ENCODE data around the gene ZNF618.

The ZNF618 gene

DNA sequence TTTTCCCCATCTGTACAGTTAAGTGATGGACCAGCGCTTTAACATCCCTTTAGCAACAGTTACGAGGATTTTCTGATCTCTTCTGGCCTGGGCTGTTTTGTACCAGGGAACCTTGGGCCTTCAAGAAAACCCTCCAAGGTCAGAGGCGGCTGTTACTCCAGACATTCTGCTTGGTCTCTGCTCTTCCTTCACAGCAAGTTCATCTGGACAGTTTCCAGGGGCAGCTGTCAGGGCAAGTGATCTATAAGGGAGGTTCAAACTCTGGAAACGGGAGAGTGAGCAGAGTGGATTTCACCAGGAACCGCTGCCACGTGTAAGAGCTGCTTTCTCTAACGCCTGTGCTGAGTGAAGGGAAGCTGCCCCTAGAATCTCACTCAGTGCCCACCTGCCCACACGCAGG is 36.7 kb downstream of the ZNF618 start:
- no peak for DNase-seq

DNA sequence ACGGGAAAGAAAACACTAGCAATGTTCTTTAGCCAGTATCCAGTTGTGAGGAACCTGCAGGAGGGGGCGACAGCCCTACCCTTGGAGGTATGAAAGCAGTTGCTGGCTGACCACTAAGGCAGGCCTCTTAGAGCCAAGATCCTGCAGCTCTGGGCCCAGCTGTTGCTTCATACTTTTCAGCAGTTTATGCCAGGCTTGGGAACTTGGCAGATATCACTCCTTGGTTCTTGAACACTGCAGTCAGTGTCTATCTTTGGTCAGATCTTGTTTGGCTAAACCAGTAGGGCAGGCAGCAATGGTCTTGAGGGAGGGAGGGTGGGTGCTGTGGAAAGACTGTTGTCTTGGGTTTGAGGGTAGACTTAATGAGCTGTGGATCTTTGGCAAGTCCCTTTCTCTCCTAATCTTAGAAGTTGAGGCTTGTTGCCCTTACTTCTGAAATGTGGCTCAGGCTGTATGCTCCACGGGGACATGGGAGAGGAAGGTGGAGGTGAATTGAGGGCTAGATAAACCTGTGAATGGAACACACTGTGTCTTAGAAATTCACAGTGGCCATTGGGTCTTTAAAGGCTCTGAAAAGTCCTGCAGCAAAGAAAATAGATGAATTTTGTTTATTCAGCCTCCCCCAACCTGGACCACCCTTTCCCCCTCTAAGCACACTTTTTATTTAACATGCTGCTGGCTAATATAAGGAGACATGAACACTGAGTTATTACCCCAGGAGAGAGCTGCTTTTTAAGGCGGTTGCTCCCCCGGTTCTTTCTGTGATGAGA is 37.5 kb downstream of the ZNF618 start:
- no peak for DNase-seq

DNA sequence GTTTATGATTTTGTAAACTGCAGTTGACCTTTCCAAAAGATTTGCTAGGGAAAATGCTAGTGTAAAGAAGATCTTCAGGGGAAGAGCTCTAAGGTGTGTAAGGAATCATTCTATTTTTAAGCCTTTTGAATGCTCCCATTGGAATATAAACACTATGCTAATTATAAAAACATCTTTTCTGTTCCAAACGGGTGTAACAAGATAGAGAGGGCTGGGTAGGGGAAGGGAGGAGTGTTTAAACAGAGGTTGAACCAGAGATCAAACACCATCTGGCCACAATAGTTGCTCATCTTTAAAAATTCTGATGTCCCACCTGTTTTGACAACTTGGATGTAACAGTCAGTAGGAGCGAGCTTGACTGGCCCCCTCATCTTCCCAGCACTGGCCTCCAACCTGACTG is 38.4 kb downstream of the ZNF618 start:
- no peak for DNase-seq

DNA sequence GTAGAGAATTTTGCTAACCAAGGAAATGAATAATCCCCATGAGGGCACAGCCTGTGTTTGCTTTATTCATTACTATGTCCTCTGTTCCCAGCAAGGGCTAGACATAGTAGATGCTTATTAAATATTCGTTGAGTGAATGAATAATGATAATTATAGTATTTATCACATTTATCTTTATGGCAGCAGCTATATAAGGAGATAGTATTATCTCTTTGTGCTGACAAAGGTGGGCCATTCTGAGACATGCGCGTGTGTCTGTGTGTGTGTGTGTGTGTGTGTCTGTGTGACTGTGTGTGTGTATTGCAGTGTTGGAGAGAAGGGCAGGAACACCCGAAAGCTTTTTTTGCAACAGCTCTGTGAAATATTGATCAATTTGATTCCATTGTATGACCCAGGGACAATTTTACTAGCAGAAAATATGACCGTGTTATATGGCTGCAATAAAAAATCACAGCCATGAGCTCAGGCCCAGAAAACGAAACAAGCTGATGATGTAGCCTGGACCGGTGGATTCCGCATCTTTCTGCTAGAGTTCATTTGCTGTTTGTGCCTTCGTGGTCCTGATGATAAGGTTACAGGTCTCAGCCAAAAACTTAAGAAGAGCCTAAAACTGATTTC is 39.8 kb downstream of the ZNF618 start:
- DNase-seq: no peak

DNA sequence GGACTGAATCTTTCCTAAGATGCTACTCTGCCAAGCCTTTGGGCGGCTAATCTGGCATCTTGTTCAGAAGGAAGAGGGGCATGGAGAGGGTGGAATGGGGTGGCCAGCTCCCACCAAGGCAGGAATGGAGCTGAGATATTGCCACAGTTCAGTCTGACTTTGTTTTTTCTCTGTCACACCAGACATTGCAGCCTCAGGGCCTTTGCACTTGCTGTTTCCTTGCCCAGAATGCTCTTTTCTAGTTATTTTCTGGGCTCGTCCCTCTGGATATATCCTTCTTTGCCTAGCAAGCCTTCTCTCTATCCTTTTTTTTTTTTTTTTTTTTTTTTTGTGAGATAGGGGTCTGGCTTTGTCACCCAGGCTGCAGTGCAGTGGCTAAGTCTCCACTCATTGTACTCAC is 40.8 kb downstream of the ZNF618 start:
- DNase-seq: no peak

DNA sequence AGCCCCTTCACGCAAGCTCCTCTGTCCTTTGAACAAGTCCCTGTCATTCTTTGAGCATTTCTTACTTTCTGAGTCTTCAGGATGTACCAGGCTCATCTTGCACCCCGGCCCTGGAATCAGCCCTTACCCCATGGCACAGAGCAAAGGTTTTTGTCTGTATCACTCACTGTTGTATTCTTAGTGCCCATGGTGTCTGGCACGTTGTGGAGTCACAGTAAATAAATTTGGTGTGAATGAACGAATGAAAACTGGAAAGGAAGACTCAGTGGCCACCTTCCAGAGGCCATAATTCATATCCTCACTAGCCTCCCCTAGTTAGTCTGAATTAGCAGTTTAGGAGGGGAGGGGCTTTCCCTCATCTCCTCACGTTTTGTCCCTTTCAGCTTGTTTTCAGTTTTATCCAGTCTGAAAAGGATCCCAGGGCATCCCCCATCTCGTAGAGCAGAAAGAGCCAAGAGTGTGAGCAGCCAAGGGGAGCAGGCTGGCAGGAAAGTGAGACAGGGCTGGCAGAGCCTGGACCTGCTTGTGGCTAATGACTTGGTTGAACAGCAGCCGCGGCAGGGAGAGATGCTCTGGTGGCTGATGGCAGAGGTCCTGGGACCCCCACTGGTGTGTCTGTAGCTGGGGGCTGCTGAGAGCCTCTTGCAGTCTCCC is 42.7 kb downstream of the ZNF618 start:
- DNase-seq: no peak

DNA sequence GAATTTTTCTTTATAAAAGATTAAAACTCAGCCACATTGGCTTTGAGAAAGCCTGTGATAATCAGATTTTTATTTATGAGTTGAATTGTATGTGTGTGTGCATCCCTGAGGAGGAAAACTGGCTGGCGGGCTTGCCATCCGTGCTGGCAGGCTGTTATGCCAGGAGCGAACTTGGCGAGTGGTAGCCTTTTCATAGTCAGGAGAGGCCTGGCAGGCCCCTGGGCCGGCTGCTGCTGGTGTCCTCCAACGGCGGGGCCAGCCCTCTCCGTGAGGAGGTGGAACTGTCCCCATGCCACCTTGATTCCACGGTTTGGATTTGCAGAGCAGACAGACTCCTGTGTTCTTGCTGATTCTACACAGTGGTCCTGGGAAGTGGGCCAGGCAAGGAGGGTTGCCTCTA is 43.3 kb downstream of the ZNF618 start:
- DNase-seq: no peak

DNA sequence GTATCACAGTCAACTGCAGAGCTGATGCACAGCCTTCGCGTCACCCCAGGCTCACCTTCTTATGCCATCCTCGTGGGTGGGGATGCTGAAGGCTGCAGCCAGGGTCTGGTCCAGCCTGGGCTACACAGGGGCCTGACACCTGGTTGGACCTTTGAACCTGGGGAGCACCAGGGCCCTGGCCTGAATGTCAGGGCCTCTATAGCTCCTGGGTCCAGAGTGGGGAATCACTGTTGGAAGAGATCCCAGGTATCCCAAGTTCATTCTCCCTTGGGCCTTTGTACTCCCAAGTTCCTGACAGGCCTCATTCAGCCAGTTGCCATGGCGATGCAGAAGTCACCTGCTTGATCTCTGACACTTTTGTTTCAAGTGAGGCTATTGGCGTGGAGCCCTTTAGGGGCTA is 43.8 kb downstream of the ZNF618 start:
- DNase-seq: no peak

DNA sequence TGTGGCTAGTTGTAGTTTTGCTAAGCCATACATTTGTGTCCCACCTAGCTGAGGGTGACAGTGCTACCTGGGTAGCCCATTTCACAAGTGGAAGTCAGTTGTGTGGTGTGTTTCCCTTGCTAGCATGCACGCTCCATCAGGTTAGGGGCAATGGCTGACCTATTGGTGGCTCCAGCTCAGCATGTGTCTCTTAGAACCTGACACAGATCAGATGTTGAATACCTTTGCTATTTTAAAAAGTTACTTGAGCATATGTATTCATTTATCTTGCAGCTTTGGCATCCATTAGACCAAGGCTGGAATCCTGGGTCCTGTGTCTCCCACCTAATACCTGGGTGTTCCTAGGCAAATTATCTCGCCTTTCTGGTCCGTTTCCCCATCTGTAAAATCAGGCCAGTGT is 44.8 kb downstream of the ZNF618 start:
- DNase-seq: no peak

DNA sequence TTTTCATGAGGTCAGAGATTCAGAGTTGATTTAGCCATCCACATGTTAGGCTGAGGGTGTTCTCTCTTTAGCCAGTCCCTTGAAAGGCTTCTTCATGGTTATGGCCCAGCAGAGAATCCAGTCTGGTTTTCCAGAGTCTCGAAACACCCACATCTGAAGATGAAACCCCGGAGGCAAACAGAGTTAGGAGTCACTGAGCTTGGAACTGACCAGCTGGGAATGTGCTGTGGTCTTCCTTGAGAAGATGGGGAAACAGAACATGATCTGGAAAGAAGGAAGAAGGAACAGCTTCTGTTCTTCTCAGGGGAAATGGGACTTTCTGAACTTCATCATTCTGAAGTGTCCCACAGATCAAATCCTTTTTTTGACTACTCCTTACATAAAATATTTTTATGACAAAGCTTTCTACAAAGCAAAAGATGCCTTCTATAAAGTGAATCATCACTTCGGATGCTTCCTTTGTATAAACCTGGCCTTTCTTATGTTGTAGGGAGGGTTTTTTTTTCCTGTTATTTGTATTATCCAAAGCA is 45.4 kb downstream of the ZNF618 start:
- DNase-seq: no peak

DNA sequence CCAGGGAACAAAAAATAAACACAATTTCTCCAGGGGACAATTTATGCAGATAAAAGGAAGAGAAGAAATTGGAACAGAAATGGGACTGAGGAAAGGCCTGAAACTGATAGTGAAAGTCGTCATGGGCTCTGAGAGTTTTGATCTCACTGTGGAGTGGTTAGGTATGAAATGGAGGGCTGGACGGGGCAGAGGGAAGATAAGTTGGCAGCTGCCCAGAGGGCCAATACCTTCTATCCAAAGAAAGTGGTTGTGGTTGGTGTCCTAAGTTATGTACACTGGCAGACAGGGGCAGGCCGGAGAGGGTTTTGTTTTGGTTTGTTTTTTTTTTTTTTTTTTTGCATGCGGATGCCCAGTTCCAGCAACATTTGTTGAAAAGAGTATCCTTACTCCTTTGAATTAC is 46.1 kb downstream of the ZNF618 start:
- no peak for DNase-seq

DNA sequence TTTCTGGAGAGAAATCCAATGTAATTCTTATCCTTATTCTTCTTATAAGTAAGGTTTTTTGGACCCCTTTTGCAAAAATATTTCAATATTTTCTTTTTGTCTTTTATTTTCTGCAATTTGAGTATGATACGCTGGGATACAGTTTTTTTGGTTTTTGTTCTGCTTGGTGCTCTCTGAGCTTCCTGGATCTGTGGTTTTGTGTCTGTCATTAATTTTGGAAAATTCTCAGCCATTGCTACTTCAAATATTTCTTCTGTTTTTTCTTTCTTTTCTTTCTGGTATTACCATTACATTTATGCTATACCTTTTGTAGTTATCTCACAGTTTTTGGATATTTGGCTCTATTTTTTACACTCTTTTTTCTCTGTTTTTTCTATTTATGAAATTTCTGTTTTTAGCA is 50.1 kb downstream of the ZNF618 start:
- no peak for DNase-seq

DNA sequence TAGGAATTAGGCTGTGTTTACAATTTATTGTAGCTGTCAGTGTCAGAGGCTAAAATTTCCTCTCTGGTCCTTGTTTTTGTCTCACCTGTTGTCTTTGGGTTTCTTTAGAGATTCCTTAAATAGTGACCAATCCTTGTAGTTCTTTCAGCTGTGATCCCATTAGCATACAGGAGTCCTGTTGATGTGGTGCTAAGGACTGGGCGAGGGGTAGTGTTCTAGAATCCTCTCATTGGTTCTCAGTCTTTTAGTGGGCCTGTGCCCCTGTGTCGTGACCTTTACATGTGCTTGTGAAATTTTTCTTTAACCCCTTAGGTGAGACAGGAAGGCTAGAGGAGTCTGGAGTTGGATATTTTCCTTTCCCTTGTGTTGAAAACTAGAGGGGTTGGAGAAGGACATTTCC is 51.2 kb downstream of the ZNF618 start:
- no peak for DNase-seq

DNA sequence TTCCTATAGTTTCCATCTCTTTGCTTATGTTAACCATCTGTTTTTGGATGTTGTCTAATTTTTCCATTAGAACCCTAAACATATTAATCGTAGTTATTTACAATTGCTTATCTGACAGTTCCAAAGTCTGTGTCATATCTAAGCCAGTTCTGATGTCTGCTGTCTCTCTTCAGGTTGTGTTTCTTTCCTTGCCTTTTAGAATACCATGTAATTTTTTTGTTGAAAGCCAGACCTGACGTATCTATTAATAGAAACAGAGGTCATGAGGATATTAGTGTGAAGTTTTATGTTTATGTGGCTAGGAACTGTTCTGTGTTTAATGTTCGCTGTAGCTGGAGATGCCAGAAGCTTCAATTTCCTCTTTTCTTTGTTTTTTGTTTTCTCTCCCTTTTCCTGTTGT is 52.2 kb downstream of the ZNF618 start:
- DNase-seq: no peak

DNA sequence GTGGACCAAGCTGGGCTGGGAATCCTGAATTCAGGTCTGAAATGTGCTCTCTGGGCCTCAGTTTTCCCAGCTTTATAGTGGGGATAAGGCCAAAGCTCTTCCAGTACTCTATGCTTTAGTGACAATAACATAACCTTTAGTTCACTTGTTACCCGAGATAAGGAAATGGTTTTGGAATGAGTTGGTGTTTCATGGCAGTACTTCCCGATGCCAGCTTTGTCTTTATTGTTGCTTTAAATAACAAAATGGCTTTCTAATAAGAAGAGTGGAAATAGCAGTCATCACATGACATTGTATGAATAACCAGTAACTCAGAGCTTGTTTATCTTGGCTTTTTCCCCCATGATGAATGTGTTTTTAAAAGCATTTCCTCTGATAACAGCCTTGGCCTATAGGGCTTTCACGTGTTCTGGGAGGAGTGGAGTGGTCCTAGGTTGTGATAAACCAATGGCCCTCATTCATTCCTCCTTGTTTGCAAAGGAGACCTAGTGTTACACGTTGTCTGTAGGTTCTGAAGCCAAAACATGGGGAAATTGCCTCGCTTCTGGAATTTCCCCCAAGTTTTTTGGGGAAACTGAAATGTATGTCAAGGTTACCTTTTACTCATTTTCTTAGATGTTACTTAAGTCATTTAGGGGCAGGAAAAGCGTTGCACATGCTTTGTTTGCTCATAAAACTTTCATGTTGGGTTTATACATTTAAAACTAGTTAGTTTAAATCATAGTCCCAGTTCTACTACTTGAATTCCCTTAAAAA is 53.7 kb downstream of the ZNF618 start:
- DNase-seq: no peak

DNA sequence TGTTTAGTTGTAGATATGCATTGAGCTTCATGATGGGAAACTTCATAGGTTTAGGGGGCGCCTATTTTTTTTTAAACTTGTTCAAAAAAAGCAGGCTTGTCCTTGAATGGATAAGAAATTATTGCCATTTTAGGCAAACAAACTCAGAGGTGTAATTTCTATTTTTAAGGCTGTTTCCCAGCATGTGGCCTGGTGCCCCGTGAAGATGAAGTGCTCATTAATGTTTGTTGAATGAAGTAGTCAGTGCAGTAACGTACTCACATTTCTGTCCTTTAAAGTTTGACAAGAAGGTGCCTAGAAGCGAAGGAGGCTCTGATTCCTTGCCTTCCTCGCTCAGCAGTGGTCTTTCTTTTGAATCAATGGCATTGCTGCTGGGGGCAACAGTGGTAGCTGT is 54.3 kb downstream of the ZNF618 start:
- DNase-seq: no peak

DNA sequence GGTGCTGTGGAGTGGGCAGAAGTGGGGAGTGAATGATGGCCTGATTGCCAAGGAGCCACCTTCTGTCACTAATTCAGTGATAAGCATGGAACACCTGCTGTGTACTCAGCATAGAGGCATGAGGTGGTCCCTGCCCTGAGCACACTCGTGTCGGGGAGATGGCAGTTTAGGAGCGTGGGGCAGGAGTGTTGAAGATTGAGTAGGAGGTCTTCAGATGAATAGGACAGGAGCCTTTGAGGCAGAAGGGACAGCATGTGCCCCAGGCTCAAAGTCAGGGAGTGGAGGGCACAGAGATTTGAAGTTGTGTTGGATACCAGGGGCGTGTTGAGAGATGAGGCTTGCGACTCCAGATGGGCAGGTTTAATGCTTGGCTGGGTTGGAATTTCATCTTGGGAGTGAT is 55.0 kb downstream of the ZNF618 start:
- DNase-seq: no peak

DNA sequence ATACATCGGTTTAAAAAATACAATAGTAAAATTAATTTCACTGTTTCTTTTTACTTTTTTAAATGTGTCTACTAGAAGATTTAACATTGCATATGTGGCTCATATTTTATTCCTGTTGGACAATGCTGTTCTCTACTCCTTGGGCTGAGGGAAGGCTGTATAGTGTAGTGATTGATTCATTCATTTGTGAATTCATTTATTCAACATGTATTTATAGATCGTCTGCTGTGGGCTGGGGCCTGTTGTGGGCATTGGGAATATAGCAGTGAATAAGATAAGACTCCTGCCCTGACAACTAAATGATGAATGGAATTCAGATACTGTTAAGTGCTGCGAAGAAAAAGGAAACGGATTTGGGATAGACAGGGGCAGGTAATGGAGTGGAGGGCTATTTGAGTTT is 55.7 kb downstream of the ZNF618 start:
- DNase-seq: no peak

DNA sequence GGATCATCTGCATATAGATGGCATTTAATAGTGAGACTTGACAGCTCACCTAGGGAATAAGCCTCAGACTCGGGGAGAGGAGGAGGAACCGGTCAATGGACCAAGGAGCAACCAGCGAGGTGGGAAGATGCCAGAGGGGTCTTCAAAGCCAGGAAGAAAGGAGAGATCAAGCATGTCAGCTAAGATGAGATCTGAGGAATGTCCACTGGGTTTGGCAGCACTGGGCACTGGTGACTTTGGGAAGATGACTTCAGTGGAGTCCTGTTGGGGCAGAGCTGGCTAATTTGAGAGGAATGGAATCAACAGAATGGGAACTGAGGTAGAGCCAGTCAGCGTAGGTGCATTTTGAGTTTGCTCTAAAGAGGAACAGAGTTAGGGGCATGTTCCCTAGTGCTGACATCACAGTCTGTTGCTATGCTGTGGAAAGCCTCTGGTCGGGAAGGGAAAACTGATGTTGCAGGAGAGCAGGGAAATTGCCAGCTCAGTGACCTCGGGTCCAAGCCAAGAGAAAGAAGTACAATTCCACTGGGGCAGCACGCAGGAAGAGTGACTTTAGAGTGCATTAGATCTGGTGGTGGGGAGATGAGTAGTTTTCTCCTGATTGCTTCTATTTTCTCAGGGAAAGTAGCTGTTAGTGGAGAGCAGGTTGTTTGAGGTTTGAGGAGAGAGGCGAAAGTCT is 56.9 kb downstream of the ZNF618 start:
- DNase-seq: no peak

DNA sequence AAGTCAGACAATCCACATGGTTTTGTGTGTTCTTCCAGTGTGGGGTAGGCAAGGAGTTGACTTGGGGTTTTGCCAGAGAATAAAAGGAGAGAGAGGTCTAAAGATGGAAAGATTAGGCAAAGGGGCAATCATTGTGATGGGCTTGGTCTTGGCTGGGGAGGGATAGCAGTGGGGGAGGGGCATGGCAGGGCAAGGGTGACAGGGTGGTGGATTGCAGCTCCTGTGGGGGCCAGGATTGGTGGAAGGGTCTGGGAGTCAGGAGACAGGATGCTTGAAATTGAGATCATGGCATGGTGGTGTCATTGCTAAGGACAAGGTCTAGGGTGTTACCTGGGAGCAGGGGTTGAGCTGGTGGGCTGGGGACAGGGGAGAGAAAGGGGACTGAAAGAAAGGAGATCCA is 57.6 kb downstream of the ZNF618 start:
- DNase-seq: no peak

DNA sequence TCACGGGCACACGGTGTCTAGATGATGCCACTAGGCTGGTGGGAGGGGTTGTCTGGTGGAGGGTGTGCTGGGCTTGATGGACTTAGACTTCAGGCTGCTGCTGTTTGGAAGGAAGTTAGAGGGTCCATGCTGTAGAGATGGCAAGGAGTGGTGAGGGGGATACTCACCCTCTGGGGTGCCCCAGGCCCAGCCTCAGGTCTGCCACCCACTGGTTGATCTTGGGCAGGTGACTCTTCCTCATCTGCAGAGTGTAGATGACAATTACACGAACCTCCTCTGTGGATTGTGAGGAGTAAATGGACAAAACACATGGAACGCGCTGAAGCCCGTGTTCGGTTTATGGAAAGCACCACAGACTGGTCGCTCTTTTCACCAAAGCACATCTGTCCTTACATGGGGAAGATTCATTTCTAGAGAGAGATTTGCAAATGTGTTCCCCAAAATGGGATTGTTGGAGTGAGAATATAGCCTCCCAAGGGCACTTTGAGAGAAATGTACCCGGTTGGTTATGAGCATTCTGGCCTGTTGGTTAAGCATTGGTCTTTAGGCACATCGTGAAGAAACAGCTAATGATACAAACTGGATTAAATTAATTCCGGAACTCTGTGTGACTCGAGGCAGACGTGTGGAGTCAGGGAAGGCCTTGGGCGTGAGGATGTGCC is 58.2 kb downstream of the ZNF618 start:
- no peak for DNase-seq

Data from stimulated activated naive CD4-positive, alpha-beta T cell treated with Interleukin-2 at 50 U/mL for 16 hours (primary cell).